Stimulated activated CD8-positive, alpha-beta memory T cell treated with anti-CD3 and anti-CD28 coated beads, Interleukin-2, amount 100 ng/mL, for 48 hours (primary cell): ENCODE measurements around the gene STARD3.

ENCODE experiments used
- DNase-seq, 2 donors: peaks; one replicate each; pipeline ENCODE4 v3.0.0-alpha.2; 2020; ENCODE audit warnings: low read depth in 2 of 2

Gene STARD3

DNA sequence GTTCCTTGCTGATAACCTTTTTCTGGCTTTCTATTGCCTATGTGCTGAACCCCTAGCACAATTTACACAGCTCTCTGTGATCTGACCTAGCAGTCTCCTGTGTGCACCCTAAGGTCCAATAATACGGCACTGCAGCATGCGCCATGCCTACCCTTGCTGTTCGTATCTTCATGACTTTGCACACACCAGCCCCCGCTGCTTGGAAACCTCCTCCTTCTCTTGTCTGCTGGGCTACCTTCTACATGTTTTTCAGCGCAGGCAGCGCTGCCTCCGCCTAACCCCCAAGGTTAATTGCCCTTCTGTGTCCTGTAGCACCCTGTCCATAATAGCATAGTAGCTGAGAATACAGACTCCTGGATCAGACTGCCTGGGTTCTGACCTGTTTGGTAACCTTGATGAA is 1.4 kb downstream of the STARD3 start:
- DNase-seq: no peak

DNA sequence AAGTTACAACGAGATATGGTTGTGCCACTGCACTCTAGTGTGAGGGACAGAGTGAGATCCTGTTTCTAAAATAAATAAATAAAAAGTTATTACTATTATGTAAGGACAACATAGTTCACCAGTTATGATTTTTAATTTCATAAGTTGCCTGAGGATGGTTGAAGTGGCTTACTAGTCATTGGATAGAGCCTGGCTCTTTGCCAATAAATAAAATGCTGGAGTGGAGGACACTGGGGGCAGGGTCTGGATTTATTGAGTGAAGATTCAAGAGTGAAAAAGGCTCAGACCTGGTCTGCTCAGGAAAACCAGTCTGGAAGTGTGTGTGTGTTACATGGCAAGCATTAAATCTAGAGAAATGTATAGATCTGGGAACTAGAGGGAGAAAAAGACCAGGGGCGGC is 2.1 kb downstream of the STARD3 start:
- no peak for DNase-seq

DNA sequence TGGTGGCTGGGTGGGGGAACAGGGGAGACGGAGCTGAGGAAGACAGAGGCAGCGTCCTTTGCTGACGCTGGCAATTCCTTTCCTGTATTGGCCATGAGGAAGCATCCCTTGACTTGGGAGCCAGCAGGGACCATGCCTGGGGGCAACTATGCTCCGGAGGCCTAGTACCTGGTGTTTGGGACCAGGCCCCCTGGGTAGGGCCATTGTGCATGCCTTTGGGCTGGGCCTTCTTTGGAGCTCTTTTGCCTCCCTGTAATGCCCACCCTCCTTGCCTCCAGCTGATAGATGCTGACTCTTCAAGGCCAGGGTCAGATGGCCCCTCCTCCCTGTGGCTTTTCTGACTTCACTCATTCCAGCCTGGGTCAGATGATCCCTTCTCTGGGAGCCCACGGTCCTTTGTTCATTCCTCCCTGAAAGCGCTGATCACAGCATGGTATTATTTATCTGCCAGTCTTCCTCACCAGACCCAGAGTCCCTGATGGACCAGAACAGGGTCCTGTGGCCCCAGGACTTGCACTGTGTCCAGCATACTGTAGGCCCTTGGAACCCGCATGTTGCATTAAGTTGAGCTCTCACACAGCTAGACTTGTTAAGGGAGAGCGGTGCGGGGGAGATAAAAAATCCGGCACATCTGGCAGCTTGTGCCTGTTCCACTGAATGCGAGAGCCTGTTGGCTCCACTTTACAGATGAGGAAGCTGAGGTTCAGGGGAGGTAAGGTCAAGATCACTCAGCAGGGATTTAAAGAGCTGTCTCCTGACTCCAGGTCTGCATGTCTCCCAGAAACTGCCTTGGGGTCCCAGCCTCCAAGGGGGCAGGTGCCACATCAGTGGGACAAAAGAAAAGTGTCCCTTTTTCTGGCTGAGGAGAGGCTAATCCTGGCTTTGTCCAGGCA is 2.9 kb downstream of the STARD3 start:
- DNase-seq: no peak

DNA sequence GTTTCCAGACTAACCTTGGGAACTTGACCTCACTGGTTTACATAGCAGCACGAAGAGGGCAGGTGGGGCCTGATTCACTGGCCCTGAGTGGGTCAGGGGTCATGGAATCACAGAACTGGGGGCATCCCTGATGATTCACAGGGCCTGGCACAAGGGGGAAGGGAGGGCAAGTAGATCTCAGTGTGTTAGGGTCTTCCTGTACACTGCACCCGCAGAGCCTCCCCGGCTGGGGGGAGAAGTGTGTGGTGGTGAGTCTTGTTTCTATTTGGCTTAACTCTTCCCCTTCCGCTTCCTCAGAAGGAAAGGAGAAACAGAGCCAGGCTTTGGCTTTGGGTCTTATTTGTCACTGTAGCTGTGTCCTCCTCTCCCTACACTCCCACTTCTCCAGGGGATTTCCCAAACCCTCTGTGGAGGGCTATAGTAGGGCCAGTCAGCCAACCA is 3.7 kb downstream of the STARD3 start:
- DNase-seq: no peak

DNA sequence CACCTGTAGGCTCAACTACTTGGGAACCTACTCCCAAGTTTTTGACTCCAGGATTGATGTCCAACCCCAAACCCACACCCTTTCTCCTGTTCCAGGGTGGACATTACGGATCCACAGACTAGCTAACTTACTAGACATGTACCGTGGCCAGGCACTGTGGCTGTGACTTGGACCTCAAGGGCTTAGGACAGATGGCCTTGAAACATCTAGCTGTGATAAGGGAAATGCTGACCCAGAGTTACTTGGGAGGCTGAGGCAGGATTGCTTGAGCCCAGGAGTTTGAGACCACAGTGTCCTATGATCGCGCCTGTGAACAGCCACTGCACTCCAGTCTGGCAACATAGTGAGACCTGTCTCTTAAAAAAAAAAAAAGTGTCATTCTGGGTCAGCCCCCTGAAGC is 4.2 kb downstream of the STARD3 start:
- DNase-seq: no peak

DNA sequence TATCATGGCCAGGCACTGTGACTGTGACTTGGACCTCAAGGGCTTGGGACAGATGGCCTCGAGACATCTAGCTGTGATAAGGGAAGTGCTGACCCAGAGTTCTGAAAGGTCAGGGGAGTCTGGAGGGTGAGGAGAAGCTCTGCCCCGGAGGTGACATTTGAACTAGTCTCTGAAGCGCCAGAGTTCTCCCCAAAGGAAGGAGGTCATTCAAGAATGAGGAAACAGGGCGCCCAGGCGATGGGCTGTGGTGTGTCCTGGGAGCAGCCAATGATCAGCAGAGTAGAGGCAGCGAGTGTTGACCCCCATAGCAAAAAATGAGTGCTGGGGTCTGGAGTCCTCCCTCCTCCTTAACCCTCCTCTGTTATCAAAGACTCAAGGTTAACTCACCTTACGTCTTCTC is 4.9 kb downstream of the STARD3 start:
- no peak for DNase-seq

DNA sequence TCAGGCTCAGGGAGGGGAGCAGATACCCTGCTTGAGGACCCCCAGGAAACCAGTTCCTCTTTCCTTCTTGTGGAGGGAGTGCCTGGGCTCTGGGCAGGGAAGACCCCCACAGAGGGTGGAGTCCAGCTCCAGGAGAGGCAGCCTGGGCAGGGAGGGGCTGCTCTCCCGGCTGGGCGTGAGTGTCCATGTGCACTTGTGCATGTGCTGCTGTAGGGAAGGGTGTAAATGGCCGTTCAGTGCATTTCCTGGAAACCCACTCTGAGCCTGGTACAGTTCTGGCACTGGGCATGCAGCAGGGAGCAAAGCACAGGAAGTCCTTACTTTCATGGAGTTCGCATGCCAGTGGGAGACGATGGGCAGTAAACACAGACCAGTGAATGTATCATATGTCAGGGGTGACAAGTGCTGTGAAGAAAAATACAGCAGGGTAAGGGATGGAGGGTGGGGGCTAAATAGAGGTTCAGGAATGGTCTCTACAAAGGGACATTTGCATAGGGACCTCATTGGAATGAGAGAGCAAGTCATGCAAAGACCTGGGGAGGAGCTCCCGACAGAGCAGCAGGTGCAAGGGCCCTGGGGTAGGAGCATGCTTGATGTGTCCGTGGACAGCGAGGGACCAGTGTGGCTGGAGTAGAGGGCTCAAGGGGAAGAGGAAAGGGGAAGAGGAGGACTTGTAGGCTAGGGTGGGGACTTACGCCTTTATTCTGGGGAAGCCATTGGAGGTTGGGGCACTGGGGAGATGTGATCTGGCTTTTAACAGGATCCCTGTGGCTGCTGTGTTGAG is 5.5 kb downstream of the STARD3 start:
- no peak for DNase-seq

DNA sequence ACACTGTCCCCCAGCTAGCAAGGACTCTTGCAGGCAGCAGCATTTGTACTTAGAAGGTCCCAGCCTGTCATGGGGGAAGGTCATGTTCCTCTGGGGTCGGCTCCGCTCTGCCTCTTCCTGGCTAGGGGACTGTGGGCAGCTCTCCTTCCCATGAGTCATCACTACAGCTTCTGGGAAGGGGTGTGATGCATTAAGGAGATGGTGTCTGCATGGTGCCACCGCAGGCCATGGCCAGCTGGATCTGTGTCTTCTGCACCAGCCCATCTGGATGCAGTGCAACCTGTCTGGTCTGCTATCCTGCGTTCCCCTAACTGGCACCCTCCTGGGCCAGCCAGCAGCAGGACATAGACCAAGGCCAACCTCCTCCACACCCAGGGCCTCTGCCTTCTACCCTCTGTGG is 6.3 kb downstream of the STARD3 start:
- DNase-seq: no peak

DNA sequence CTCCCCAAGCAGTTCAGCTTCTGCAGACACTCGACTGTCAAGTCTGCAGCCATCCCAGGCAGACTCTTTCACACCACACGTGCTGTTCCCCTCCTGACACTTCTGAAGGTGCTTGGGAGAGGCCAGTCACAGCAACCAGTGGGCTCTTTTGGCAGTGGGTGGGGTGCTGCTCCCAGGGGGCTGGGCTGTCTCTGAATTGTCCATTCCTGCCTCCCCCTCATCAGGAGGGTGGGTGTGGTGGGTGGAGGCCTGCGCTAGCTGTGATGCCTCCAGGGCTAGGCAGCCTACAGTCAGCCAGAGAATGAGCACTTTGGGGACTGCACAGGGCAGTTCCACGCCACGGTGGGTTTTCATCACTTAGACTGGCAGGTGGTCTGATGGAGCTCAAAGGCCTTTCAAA is 10.3 kb downstream of the STARD3 start:
- DNase-seq: no peak

DNA sequence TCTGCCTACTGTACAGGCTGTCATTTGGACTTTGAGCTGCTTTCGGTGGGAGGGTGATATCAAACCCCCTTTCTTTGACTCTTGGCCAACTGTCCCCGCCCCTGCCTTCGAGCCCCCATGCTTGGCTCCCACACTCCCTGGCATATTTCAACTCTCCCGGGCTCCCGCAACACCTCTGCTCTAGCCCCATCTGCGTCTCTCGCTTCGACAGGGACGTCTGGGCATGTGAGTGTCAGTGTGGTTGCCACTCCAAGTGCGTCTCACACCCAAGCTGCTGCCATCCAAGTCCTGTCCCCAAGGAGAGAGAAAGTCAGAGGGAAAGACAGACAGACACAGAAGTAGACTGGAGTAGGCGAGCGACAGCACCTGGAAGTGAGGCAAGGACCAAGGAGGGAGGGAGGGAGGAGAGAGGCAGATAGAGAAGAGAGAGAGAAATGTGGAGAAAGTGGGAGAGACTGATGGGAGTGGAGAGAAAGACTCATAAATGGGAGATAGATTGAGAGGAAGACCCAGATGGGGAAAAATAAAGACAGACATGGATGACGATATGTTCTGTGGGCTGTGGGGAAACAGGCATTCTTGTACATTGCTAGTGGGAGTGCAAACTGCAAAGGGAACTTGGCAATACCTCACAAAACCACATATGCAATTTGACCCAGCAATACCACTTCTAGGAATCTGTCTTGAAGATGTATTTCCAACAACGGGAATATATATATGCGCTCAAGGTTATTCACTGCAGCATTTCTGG is 11.8 kb downstream of the STARD3 start:
- no peak for DNase-seq

DNA sequence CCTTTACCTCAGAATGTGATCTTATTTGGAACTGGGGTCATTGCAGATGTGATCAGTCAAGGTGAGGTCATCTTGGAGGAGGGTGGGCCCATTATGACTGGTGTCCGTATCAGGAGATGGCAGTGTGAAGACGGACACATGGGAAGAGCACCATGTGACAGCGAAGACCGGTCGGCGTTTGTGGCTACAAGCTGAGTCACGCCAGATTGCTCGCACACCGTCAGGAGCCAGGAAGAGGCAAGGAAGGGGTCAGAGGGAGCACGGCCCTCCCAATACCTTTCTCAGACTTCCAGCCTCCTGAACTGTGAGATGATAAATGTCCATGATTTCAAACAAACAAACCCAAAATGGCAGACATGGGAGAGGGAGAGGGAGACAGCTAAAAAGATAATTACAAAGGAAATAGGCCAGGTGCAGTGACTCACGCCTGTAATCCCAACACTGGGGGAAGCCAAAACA is 13.2 kb downstream of the STARD3 start:
- no peak for DNase-seq

DNA sequence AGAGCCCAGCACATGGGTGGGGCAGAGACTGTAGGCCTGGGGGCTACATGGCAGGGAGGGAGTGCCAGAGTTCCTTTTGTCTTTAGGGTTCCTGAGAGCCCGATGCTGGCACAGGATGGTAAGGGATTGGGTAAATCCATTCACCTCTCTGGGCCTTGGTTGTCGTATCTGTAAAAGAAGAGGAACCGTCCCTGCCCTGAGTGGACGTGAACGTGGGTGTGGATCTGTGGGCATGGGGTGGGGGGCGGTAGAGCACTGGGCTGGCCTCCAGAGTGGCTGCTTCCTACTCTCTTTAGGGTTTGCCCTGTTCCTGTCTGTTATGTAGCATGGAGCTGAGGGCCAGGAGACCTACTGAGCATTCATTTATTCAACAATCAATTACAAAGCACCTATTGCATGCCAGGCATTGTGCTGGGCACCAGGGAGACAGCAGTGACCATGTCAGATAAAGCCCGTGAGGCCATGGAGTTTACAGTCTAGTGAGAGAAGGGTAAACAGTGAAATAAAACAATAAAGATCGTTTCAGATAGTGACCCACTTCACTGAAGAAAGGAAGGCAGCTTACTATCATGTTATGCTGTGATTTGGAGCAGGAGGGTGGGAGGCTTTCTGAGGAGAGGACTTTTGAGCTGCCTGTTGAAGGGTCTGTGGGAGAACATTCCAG is 15.1 kb downstream of the STARD3 start:
- no peak for DNase-seq

DNA sequence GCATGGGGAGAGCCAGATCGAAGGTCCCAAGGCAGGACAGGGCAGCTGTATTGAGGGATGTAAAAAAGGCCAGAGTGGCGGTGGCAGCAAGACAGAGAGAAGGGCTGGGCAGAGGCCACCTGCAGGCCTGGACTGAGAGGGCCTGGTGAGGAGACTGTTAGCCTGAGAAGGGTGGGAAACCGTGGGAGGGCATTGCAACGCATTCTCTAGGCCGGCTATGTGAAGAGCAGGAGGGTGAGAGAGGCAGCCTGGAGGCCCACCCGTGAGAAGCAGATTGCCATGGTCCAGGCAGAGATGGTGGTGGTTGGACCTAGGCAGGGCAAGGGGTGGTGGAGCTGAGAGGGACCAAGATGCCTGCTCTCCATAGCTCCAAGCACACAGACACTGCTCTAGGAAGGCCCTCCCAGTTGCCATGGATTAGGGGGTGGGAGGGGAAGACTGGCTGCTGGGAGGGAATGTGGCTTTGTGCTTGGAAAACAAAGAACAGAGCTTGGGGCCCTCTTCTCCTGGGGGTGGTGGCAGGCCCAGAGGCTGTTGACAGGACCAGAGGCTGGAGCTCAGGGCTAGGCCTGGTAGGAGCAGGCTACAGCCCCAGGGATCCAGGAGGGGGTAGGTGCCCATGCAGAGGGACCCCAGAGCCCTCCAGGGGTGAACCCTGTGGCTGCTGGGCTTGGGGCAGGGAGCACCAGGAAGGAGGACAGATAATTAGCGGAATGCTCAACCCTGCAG is 15.8 kb downstream of the STARD3 start:
- DNase-seq: no peak

DNA sequence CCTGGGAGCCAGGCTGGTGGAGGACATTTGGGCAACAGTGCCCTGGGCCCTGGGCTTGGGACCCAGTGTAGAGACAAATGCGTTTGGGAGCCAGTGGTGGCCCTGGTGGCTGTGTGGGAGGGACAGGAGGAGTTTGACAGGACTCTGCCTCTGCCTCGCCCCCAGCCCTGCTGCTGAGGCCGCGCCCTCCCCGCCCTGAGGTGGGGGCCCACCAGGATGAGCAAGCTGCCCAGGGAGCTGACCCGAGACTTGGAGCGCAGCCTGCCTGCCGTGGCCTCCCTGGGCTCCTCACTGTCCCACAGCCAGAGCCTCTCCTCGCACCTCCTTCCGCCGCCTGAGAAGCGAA is 16.3 kb downstream of the STARD3 start:
- no peak for DNase-seq

DNA sequence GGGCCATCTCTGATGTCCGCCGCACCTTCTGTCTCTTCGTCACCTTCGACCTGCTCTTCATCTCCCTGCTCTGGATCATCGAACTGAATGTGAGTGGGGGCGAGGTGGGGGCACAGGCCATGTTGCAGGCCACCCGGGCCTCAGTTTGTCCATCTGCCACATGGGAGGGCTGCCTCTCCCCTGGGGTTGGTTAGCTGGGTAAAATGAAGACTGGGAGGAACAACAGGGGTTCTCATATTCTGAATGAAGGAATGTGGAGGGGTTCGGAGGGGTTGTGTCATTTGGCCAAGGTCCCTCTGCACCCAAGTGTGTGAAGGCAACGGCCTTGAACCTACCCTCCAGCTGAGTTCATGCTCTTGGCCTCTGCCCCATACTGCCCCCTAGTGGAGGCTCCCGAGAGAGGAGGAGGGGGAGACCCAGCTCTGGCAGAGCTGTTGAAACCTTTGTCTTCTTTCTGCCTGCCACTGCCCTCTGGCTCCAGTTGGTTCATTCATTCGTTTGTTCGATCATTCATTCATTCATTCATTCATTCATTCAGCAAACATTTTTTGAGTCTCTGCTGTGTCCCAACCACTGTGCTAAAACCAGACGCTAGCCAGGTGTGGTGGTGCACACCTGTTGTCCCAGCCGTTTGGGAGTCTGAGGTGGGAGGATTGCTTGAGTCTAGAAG is 16.9 kb downstream of the STARD3 start:
- peak; percentile 65 to 78 for DNase-seq

DNA sequence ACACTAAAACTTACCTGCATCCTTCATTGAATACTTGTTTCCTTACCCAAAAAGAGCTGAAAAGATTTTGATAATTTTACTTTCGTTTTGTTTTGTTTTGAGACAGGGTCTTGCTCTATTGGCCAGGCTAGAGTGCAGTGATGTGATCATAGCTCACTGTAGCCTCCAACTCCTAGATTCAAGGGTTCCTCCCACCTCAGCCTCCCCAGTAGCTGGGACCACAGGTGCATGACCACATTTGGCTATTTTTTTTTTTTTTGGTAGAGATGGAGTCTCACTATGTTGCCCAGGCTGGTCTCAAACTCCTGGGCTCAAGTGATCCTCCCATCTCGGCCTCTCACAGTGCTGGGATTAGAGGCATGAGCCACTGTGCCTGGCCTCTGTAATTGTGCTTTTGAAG is 18.2 kb downstream of the STARD3 start:
- DNase-seq: no peak

DNA sequence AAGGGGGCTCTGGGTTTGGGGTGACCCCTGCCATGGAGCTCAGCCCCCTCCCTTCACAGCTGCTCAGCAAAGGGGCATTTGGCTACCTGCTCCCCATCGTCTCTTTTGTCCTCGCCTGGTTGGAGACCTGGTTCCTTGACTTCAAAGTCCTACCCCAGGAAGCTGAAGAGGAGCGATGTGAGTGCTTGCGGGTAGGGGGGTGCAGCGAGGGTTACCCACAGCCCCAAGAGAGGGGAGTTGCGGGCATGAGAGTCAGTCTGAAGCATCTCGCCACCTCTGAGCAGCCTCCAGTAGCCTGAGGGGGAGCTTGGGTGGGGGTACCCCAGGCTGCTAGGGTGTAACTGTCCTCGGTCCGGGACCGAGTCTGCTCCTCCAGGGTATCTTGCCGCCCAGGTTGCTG is 21.4 kb downstream of the STARD3 start:
- DNase-seq: no peak

DNA sequence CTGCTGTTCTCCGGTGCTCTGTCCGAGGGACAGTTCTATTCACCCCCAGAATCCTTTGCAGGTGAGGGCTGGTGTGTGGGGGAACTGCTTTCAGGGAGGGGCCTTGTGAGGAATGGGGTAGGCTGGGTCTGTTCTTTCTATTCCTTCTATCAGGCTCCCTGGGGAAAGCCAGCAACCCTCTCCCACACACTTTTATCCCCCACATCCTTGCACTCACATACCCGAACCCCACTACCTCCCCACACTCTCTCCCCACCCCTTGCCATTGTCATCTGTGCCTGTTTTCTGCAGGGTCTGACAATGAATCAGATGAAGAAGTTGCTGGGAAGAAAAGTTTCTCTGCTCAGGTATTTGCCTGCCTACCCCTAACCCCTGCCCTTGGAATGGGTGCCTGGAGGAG is 21.8 kb downstream of the STARD3 start:
- DNase-seq: no peak

DNA sequence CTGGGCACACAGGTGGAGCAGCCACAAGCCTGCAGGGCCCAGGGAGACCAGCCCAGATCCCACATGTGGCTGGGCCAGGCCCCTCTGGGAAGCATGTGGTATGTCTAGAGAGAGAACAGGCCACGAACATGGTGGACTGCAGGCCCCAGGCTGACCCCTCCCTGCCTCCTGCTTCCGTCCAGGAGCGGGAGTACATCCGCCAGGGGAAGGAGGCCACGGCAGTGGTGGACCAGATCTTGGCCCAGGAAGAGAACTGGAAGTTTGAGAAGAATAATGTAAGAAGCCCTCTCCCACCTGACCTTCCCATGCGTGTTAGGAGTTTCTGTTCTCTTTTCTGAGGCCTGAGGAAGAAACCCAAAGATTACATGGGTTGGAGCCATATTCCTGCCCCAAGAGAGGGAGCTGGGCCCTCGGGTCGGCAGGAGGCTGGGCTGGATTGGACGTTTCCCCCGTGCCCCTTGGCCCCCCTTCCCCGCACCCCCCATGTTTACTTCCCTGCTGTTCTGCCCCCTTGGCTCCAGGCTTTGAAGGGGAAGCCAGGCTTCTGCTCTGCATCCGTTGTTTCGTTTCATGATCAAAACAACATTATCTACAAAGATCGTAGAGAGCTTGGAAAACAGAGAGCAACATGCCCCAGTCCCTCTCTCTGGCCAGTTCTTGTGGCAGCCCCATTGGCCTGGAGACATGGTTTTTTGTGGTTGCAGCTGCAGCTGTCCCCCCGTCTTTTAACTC is 22.5 kb downstream of the STARD3 start:
- DNase-seq: no peak

DNA sequence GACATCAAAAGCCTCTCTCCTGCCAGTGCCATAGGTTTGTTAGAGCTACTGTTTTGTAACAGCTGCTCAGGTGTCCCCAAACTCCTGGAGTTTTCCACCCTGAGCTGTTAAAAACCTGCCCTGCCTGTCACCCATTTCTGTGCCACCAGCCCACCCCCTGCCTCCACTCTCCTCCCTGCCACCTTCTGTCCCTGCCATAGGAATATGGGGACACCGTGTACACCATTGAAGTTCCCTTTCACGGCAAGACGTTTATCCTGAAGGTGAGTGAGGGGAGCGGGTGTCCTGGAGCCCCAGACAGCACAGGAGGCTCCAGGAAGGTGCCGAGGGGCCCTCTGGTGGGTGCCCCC is 23.0 kb downstream of the STARD3 start:
- DNase-seq: no peak
